NCI-H128 (cell line): ENCODE data around the gene LHFPL3.

ENCODE experiments used
- DNase-seq: peaks from one replicate; lab custom pipeline; 2025; ENCODE audit not compliant: unreplicated experiment; lab: John Stamatoyannopoulos, UW

Gene LHFPL3

GRCh38 chr7:104791080-104791479 is 462.7 kb downstream of the LHFPL3 start:
- no peak for DNase-seq

GRCh38 chr7:104793066-104793465 is 464.7 kb downstream of the LHFPL3 start:
- DNase-seq, result no peak

- no peak for DNase-seq
Measured at GRCh38 chr7:104794154-104794553, 465.8 kb downstream of the LHFPL3 start.

GRCh38 chr7:104794589-104794988 is 466.2 kb downstream of the LHFPL3 start:
- DNase-seq, result no peak

- no peak for DNase-seq
Measured at GRCh38 chr7:104795086-104795485, 466.7 kb downstream of the LHFPL3 start.

GRCh38 chr7:104795616-104796398 is 467.4 kb downstream of the LHFPL3 start:
- DNase-seq, result no peak

- no peak for DNase-seq
Measured at GRCh38 chr7:104800307-104800706, 471.9 kb downstream of the LHFPL3 start.

GRCh38 chr7:104801022-104801421 is 472.6 kb downstream of the LHFPL3 start:
- DNase-seq, result no peak

- no peak for DNase-seq
Measured at GRCh38 chr7:104803931-104804330, 475.5 kb downstream of the LHFPL3 start.

GRCh38 chr7:104804696-104805095 is 476.3 kb downstream of the LHFPL3 start:
- DNase-seq, result no peak

- no peak for DNase-seq
Measured at GRCh38 chr7:104805449-104806317, 477.3 kb downstream of the LHFPL3 start.

- no peak for DNase-seq
Measured at GRCh38 chr7:104807671-104808070, 479.3 kb downstream of the LHFPL3 start.

- DNase-seq, result no peak
Measured at GRCh38 chr7:104809906-104810305, 481.5 kb downstream of the LHFPL3 start.

- no peak for DNase-seq
Measured at GRCh38 chr7:104814126-104814525, 485.7 kb downstream of the LHFPL3 start.

- no peak for DNase-seq
Measured at GRCh38 chr7:104814671-104815400, 486.4 kb downstream of the LHFPL3 start.

GRCh38 chr7:104816537-104816936 is 488.1 kb downstream of the LHFPL3 start:
- no peak for DNase-seq

GRCh38 chr7:104818961-104819880 is 490.8 kb downstream of the LHFPL3 start:
- no peak for DNase-seq

- DNase-seq, result no peak
Measured at GRCh38 chr7:104820836-104821535, 492.6 kb downstream of the LHFPL3 start.

GRCh38 chr7:104823177-104823576 is 494.8 kb downstream of the LHFPL3 start:
- DNase-seq, result no peak

GRCh38 chr7:104825099-104825498 is 496.7 kb downstream of the LHFPL3 start:
- DNase-seq, result no peak
